Neural cell (in vitro differentiated cells): ENCODE data around the gene RNF157.

Source experiments
- CTCF ChIP-seq: fragments of 450-650 bp; IDR thresholded peaks from 2 replicates; pipeline ENCODE4 v1.5.1; 2014; ENCODE audit warnings: antibody characterized with exemption, mild to moderate bottlenecking, moderate library complexity; ENCODE audit not compliant: poor library complexity, severe bottlenecking
- POLR2AphosphoS5 ChIP-seq: IDR thresholded peaks from 2 replicates; pipeline ENCODE4 v1.6.1; 2012
- RAD21 ChIP-seq: fragments of 450-650 bp; conservative IDR thresholded peaks from 2 replicates; pipeline ENCODE4 v1.6.1; 2014; ENCODE audit warnings: antibody characterized with exemption, mild to moderate bottlenecking, moderate library complexity
- TAF1 ChIP-seq: IDR thresholded peaks from 2 replicates; pipeline ENCODE4 v1.6.1; 2012; ENCODE audit warnings: low read depth

GRCh38 chr17:76238847-76239537 lies 1.3 kb downstream of the RNF157 start:
- TF ChIP-seq CTCF = no peak
- TF ChIP-seq POLR2AphosphoS5 = no peak
- no peak for TF ChIP-seq RAD21
- no peak for TF ChIP-seq TAF1
